ENCODE data around the gene RPL38.
A peak's percentile ranks its signal among the peaks of the same experiment; 100 is the strongest.

Gene RPL38

DNA sequence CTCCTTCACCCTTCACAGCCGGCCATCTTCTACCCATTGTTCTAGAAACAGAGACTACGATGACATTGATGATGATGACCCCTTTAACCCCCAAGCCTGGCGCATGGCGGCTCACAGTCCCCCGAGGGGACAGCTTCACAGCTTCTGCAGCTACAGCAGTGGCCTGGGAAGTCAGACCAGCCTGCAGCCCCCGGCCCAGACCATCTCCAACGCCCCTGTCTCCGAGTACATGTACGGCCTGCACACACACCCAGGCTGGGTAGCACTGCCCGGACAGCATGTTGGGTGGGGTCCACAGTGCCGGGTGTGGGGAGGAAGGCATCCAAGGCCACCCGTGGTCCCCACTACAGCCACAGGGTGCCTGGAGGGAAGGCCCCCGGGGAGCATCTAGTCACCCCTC lies 49.6 kb downstream of the RPL38 start (continued):
- TF ChIP-seq ZNF777 (tag by site-specific recombination; IDR thresholded peaks at IDR 0.05; ENCODE audit: borderline replicate concordance): no peak
- TF ChIP-seq, protein P1, sequence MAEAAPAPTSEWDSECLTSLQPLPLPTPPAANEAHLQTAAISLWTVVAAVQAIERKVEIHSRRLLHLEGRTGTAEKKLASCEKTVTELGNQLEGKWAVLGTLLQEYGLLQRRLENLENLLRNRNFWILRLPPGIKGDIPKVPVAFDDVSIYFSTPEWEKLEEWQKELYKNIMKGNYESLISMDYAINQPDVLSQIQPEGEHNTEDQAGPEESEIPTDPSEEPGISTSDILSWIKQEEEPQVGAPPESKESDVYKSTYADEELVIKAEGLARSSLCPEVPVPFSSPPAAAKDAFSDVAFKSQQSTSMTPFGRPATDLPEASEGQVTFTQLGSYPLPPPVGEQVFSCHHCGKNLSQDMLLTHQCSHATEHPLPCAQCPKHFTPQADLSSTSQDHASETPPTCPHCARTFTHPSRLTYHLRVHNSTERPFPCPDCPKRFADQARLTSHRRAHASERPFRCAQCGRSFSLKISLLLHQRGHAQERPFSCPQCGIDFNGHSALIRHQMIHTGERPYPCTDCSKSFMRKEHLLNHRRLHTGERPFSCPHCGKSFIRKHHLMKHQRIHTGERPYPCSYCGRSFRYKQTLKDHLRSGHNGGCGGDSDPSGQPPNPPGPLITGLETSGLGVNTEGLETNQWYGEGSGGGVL (tag by site-specific recombination; IDR thresholded peaks at IDR 0.05): no peak
- TF ChIP-seq ZNF23 (tag by site-specific recombination; IDR thresholded peaks at IDR 0.05; ENCODE audit: borderline replicate concordance): no peak

DNA sequence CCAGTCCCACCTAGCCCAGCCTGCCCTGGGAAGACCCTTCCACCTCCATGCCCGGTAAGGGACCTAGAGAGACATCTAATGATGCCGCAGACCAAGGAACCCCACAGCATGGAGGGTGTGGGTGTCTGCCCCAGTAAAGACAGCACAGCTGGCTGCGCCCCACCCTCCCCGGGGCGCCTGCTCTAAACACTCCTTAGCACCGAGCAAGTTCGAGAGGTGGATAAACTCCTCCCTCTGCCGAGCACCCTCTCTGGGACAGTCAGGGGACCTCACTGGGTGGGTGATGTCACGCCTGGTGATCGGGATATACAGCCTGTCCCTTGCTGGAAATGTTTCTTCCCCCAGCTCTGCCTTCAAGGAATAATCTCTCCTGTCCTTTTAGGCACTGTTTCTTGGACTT lies 53.8 kb downstream of the RPL38 start:
- TF ChIP-seq ZNF544 (tag by site-specific recombination; IDR thresholded peaks at IDR 0.05): no peak
- no peak for TF ChIP-seq ZNF292 (tag by site-specific recombination; IDR thresholded peaks at IDR 0.05; ENCODE audit: borderline replicate concordance, low read depth)
- no peak for TF ChIP-seq ZNF10 (tag by site-specific recombination; IDR thresholded peaks at IDR 0.05)
- TF ChIP-seq FEZF1 (tag by site-specific recombination; IDR thresholded peaks at IDR 0.05): no peak
- TF ChIP-seq ZNF132 (tag by site-specific recombination; IDR thresholded peaks at IDR 0.05; ENCODE audit: borderline replicate concordance): no peak
- no peak for TF ChIP-seq ZSCAN23 (tag by site-specific recombination; IDR thresholded peaks at IDR 0.05)
- TF ChIP-seq, protein P2, sequence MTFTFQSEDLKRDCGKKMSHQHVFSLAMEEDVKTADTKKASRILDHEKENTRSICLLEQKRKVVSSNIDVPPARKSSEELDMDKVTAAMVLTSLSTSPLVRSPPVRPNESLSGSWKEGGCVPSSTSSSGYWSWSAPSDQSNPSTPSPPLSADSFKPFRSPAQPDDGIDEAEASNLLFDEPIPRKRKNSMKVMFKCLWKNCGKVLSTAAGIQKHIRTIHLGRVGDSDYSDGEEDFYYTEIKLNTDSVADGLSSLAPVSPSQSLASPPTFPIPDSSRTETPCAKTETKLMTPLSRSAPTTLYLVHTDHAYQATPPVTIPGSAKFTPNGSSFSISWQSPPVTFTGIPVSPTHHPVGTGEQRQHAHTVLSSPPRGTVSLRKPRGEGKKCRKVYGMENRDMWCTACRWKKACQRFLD (tag by site-specific recombination; IDR thresholded peaks at IDR 0.05): no peak
- no peak for TF ChIP-seq ZNF335 (tag by site-specific recombination; conservative IDR thresholded peaks at IDR 0.05)
- ChIA-PET POLR2A (no interaction called here), CTCF (interaction anchor here (0.8 kb wide), 1 partner anchor 43 kb away, joined by 3 read pairs; no protein-coding TSS in a partner anchor)
- no peaks in the 10 kb centered on the region; a peak in 1 of 3 replicates for H3K36me3 ChIP-seq (ENCODE audit: control insufficient read depth in 2 of 2, insufficient read depth in 1 of 2, low read length in 2 of 2)
- no peaks in the 10 kb centered on the region for H3K4me1 ChIP-seq (ENCODE audit: control insufficient read depth, insufficient read depth, low read length)
- H3K9me3 ChIP-seq (ENCODE audit: control insufficient read depth, insufficient read depth, low read depth, low read length): no peaks in the 10 kb centered on the region
- H3K4me3 ChIP-seq (ENCODE audit: low read depth, low read length): no peak overlapping the region
- H3K27ac ChIP-seq (ENCODE audit: extremely low read depth, low read depth, low read length): no peak overlapping the region

DNA sequence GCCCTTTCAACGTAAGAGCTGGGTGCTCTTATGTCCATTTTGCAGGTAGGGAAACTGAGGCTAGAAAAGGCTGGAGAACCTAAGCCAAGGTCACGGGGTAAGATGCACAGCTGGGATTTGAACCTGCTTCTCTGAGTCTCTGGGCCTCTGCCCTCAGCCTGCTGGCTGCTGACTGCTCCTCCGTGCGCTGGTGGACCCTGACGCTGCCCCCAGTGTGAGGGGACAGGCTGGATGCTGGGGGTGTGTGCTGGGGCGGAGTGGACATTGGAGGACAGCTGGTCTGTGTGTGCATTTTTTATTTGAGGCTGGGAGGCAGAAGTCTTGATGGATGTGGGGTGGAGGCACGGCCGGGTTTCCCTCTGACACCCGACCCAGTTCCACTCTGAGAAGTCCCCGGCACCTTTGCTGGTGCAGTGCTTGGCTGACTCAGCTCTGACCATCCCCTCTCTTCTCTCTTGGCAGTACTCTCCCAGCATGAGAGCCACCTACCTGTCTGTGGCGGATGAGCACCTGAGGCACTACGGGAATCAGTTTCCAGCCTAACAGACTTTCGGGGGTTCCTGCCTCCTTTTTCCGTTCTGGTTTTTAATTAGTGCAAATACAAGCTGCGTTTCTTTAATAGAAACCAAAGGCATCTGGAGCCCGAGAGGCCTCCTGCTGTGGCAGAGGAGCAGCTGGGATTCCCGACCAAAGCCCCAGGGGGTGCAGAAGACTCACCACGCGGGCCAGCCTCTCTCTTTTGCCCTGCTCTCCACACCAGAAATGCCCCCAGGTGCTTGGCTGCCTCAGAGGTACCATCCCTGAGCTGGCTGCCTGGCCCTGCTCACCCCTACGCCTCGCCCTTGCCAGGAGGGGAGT lies 56.4 kb downstream of the RPL38 start:
- no peak for TF ChIP-seq ZNF354C (tag by site-specific recombination; IDR thresholded peaks at IDR 0.05; ENCODE audit: borderline replicate concordance, low read depth)
- peak; percentile 85 for TF ChIP-seq GLIS1 (tag by site-specific recombination; IDR thresholded peaks at IDR 0.05)
- TF ChIP-seq ZNF626 (tag by site-specific recombination; IDR thresholded peaks at IDR 0.05): no peak
- TF ChIP-seq ZNF394 (tag by site-specific recombination; IDR thresholded peaks at IDR 0.05; ENCODE audit: borderline replicate concordance): peak; percentile 60; the same call in 1 of the 2 replicates
- TF ChIP-seq ZNF114 (tag by site-specific recombination; IDR thresholded peaks at IDR 0.05): no peak
- TF ChIP-seq, protein P3, sequence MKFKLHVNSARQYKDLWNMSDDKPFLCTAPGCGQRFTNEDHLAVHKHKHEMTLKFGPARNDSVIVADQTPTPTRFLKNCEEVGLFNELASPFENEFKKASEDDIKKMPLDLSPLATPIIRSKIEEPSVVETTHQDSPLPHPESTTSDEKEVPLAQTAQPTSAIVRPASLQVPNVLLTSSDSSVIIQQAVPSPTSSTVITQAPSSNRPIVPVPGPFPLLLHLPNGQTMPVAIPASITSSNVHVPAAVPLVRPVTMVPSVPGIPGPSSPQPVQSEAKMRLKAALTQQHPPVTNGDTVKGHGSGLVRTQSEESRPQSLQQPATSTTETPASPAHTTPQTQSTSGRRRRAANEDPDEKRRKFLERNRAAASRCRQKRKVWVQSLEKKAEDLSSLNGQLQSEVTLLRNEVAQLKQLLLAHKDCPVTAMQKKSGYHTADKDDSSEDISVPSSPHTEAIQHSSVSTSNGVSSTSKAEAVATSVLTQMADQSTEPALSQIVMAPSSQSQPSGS (tag by site-specific recombination; IDR thresholded peaks at IDR 0.05; ENCODE audit: low read depth): no peak
- no peak for TF ChIP-seq ZBTB48 (tag by site-specific recombination; IDR thresholded peaks at IDR 0.05)
- no peak for TF ChIP-seq ZNF37A (tag by site-specific recombination; IDR thresholded peaks at IDR 0.05)
- TF ChIP-seq, protein P4, sequence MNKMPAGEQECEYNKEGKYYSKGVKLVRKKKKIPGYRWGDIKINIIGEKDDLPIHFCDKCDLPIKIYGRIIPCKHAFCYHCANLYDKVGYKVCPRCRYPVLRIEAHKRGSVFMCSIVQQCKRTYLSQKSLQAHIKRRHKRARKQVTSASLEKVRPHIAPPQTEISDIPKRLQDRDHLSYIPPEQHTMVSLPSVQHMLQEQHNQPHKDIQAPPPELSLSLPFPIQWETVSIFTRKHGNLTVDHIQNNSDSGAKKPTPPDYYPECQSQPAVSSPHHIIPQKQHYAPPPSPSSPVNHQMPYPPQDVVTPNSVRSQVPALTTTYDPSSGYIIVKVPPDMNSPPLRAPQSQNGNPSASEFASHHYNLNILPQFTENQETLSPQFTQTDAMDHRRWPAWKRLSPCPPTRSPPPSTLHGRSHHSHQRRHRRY (tag by site-specific recombination; IDR thresholded peaks at IDR 0.05): no peak
- TF ChIP-seq ZNF223 (tag by site-specific recombination; IDR thresholded peaks at IDR 0.05): no peak
- TF ChIP-seq ZNF174 (tag by site-specific recombination; IDR thresholded peaks at IDR 0.05): no peak
- TF ChIP-seq ZNF16 (tag by site-specific recombination; IDR thresholded peaks at IDR 0.05; ENCODE audit: low read depth): no peak
- no peak for TF ChIP-seq ZNF221 (tag by site-specific recombination; IDR thresholded peaks at IDR 0.05; ENCODE audit: borderline replicate concordance)
- no peak for TF ChIP-seq ZNF600 (tag by site-specific recombination; IDR thresholded peaks at IDR 0.05)
- no peak for TF ChIP-seq ZNF239 (tag by site-specific recombination; IDR thresholded peaks at IDR 0.05)
- no peak for TF ChIP-seq FEZF1 (tag by site-specific recombination; IDR thresholded peaks at IDR 0.05)
- peak; percentile 72 for TF ChIP-seq ZIC2 (tag by site-specific recombination; IDR thresholded peaks at IDR 0.05)
- POLR2A ChIA-PET: no interaction called here
- H3K27ac ChIP-seq (ENCODE audit: extremely low read depth, low read depth, low read length): no peak overlapping the region
- H3K36me3 ChIP-seq (ENCODE audit: control insufficient read depth in 2 of 2, insufficient read depth in 1 of 2, low read length in 2 of 2): no peaks in the 10 kb centered on the region; a peak in 1 of 3 replicates
- no peak overlapping the region for H3K4me3 ChIP-seq (ENCODE audit: low read depth, low read length)
- CTCF ChIA-PET: interaction anchor here (0.6 to 1.5 kb wide), 3 partner anchors 28 to 60 kb away, joined by 3 to 10 read pairs (median 5); no protein-coding TSS in a partner anchor
- no peaks in the 10 kb centered on the region for H3K4me1 ChIP-seq (ENCODE audit: control insufficient read depth, insufficient read depth, low read length)
- no peaks in the 10 kb centered on the region for H3K9me3 ChIP-seq (ENCODE audit: control insufficient read depth, insufficient read depth, low read depth, low read length)

All from HEK293 (cell line).